Bronchus fibroblast of lung (primary cell): ENCODE data around the gene CCDC177. TPM values are rescaled to one million over a fixed set of nuclear protein-coding genes. Genes with fewer than 3 reads are reported as not detected.

ENCODE experiments used
- total RNA-seq: library from RNA; depleted of rRNA; stranded (reverse); fragments of >200 nt; gene quantifications from 2 replicates; pipeline ENCODE4 v1.2.3, GENCODE V29; 2015

CCDC177 gene
- not detected in 2 replicates for total RNA-seq

DNA sequence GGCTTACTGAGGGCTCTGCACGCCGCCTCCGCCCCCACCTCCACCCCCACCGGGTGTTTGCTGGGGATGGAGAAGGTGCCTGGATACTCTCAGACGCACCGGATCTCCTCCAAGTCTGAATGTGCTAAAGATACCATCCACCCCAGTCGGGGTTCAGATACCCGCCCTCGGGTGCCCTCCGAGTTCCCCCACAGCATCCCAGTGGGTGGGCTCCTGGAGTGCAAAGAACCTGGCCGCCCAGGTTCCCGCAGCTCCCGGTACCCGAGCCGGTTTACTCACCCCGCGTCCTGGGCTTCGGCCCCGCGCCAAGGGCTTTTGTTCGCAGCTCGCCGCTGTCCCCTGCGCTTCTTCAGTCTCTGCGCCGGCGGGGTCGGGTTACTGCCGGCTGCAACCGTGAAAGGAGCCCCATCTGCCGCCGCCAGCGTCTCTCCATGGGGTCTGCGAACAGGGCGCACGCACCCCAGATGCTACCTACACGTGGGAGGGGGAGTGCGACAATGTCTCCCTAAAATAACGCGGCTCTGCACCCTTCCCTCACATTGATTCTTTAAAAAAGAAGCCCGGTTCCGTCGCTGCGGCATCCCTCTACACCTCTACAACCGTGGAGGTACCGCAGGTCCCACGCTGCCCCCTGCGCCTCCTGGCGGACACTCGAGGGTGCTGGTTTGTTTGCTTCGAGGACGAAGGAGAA is at the start of gene CCDC177:
Gene CCDC177 (minus strand): TSS at position 609 of the 691 bp plus-strand sequence. CDS start 1,249 bp downstream, outside the sequence.

GRCh38 chr14:69611172-69612013 is 36.7 kb upstream of the CCDC177 start, which contains the start of gene SUSD6:
Gene SUSD6, plus strand, starts transcription at chr14:69611596. Its CDS starts 46,997 bp downstream, at chr14:69658593.

Other genes starting within 250 kb of the CCDC177 start
- gene ERH, start 176.6 kb downstream of the CCDC177 start, total RNA-seq = 189 and 194 TPM in 2 replicates
- 59.0 and 63.7 TPM in 2 replicates for gene SLC39A9, start 176.2 kb downstream of the CCDC177 start, total RNA-seq
- not detected in 2 replicates for gene PLEKHD1, start 90.1 kb downstream of the CCDC177 start, total RNA-seq
- gene SUSD6, start 36.7 kb upstream of the CCDC177 start, total RNA-seq = 3.6 and 4.4 TPM in 2 replicates
- 79.4 and 95.2 TPM in 2 replicates for gene SRSF5, start 192.3 kb upstream of the CCDC177 start, total RNA-seq
- gene SLC10A1, start 222.4 kb upstream of the CCDC177 start, total RNA-seq = not detected in 2 replicates